ENCODE results near the gene MS4A15.

The MS4A15 gene

GRCh38 chr11:60780065-60780464, 23.4 kb downstream of the MS4A15 start:
- ATAC-seq, result no peak

- no peak for ATAC-seq
These were observed 24.1 kb downstream of the MS4A15 start for GRCh38 chr11:60780774-60781173.

GRCh38 chr11:60781286-60781980, 24.8 kb downstream of the MS4A15 start:
- ATAC-seq, result no peak

- no peak for ATAC-seq
These were observed 25.3 kb downstream of the MS4A15 start for GRCh38 chr11:60781981-60782316.

- ATAC-seq, result no peak
These were observed 25.9 kb downstream of the MS4A15 start for GRCh38 chr11:60782393-60783140.

GRCh38 chr11:60783141-60783484, 26.4 kb downstream of the MS4A15 start:
- ATAC-seq, result no peak

GRCh38 chr11:60783911-60784310, 27.2 kb downstream of the MS4A15 start:
- no peak for ATAC-seq

GRCh38 chr11:60785136-60785535, 28.5 kb downstream of the MS4A15 start, which contains the start of gene MS4A10:
Gene MS4A10 (plus strand): TSS chr11:60785333. CDS start chr11:60790336, 5,003 bp downstream.
- ATAC-seq, result no peak

GRCh38 chr11:60785806-60786361, 29.2 kb downstream of the MS4A15 start:
- ATAC-seq, result no peak

- ATAC-seq, result no peak
These were observed 30.3 kb downstream of the MS4A15 start for GRCh38 chr11:60786811-60787567.

GRCh38 chr11:60788401-60789125, 31.9 kb downstream of the MS4A15 start:
- ATAC-seq, result no peak

GRCh38 chr11:60790726-60791125, 34.1 kb downstream of the MS4A15 start:
- no peak for ATAC-seq

GRCh38 chr11:60791153-60791933, 34.7 kb downstream of the MS4A15 start:
- ATAC-seq, result no peak

GRCh38 chr11:60792521-60792920, 35.9 kb downstream of the MS4A15 start:
- ATAC-seq, result no peak

- no peak for ATAC-seq
These were observed 38.6 kb downstream of the MS4A15 start for GRCh38 chr11:60795291-60795690.

- ATAC-seq, result no peak
These were observed 41.4 kb downstream of the MS4A15 start for GRCh38 chr11:60797846-60798630.

- no peak for ATAC-seq
These were observed 42.0 kb downstream of the MS4A15 start for GRCh38 chr11:60798631-60799030.

- ATAC-seq, result no peak
These were observed 44.5 kb downstream of the MS4A15 start for GRCh38 chr11:60801194-60801593.

- ATAC-seq, result no peak
These were observed 46.7 kb downstream of the MS4A15 start for GRCh38 chr11:60803273-60803936.

GRCh38 chr11:60809249-60809648, 52.6 kb downstream of the MS4A15 start:
- ATAC-seq, result no peak
